Measurements from ENCODE around the gene STEAP1.

Gene STEAP1

GRCh38 chr7:90213521-90213920 is 59.3 kb downstream of the STEAP1 start:
- DNase-seq: no peak

All from NCI-H1105 (cell line).